HUDEP-2 (cell line): Measurements from ENCODE around the gene GFOD2.

Source experiments
- DNase-seq, 76 experiments: peaks; one replicate each; lab custom pipeline; 2025; ENCODE audit not compliant: unreplicated experiment in 76 of 76; lab: John Stamatoyannopoulos, UW

The GFOD2 gene

DNA sequence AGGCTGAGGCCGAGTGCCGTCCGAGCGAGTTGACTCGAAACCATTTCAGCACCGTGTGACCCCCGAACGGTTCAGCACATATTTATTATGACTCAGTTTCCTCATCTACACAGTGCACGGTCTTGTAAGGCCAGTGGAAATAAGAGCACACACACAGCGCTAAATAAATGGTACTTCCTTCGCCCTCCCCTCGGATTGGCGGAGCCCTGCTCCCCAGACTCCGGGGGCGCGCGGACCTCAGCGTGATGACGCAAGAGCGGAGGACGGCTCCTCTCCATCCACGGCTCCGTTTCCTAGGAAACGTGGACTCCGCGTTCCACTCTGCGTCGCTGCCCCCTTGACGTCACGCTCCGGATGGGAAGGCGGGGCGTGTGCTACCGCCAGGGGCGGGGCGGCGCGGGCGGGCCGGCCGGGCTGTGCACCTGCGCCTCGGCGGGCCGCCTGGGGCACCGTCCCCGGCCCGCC, 58.5 kb downstream of the GFOD2 start, which contains the start of gene PARD6A:
Gene PARD6A, plus strand, starts transcription at position 397 of the 465 bp plus-strand sequence. CDS start 79 bp downstream, outside the sequence.
- peak in 74 of 76 experiments; percentile 48 to 94 (median 85) for DNase-seq

- DNase-seq: peak in 73 of 76 experiments; percentile 51 to 91 (median 82)
These were observed 59.2 kb downstream of the GFOD2 start, which contains the start of gene ACD for GRCh38 chr16:67659675-67660563. Gene ACD, minus strand, starts transcription at chr16:67660260. Its CDS starts 40 bp downstream, at chr16:67660220.

- DNase-seq: no peak
These were observed 60.1 kb downstream of the GFOD2 start for GRCh38 chr16:67658849-67659674.

- no peak for DNase-seq
These were observed 61.2 kb downstream of the GFOD2 start for GRCh38 chr16:67657751-67658518.

GRCh38 chr16:67657017-67657608, 62.0 kb downstream of the GFOD2 start:
- DNase-seq: no peak

DNA sequence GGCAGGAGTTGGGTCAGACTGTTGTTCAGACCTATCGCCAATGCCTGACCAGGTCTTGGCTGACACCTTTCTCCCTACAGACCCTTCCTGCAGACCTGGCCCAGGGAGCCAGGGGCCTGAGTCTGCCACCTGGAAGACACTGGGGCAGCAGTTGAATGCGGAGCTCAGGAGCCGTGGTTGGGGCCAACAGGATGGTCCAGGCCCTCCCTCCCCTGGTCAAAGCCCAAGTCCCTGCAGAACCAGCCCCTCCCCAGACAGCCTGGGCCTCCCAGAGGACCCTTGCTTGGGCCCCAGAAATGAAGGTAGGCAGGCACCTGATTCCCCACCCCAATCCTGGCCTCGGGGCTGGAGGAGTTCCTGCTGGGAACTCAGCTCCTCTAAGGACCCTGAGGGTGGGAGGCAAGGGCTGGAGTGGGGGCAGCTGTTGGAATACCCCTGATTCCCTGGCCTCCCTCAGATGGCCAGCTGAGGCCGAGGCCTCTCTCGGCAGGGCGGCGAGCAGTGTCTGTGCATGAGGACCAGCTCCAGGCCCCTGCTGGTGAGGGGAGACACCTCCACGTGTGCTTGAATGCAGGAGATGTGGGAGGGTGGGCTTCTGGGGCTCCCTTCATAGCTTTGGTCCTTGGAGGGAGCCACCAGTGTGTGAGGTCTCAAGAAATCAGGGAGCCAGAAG, 62.6 kb downstream of the GFOD2 start:
- DNase-seq: no peak

GRCh38 chr16:67655363-67655762, 63.8 kb downstream of the GFOD2 start:
- no peak for DNase-seq

GRCh38 chr16:67654403-67654911, 64.7 kb downstream of the GFOD2 start:
- DNase-seq: no peak

DNA sequence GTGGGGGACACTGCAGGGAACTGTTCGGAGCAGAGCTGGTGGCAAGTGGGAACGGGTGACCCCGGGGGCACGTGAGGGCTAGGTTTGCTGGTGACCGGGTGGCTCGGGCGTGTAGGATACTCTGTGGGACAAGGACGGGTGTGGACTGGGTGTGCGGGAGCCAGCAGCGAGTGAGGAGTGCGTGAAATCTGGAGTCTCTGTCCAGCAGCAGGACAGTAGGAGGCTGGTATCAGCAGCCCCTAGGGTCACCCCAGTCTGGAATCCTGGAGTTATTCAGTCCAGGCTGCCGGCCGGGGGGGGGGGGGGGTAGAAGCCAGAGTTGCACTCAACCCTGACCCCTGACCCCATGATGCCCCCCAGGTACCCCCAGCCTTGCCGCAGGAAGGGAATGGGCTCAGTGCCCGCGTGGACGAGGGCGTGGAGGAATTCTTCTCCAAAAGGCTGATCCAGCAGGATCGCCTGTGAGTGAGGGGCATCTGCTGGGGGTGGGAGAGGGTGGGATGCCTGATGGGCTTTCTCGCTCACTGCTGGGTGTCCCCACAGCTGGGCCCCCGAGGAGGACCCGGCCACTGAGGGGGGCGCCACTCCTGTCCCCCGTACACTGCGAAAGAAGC, 65.2 kb downstream of the GFOD2 start:
- DNase-seq: no peak

DNA sequence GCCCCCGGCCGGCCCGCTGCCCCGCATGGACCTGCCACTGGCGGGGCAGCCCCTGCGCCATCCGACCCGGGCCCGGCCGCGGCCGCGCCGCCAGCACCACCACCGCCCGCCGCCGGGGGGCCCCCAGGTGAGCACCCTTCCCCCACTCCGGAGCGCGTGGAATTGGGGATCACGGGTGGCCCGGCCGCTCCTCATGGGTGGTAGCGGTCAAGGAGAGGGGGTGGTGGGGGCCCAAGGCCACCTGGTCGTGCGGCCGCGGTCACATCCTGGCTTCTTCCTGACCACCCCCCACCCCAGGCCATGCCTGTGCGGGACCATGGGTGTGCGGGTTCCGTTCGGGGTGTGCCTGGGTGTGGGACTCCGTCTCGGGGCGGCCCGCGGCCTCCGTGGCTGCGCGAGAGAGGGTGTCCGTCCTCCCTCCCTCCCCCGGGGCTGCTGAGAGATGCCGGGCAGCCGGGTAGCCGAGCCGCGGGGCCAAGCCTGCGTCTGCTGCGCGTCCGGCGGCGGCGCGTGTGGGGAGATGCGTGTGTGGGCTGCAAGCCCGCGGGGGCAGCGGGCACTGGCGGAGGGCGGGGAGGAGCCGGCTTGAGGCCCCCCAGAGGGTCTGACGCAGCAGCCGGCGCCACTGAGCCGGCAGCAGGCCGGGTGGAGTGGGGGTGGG, 65.9 kb downstream of the GFOD2 start:
- no peak for DNase-seq

GRCh38 chr16:67652578-67653127, 66.5 kb downstream of the GFOD2 start:
- no peak for DNase-seq

- no peak for DNase-seq
These were observed 67.3 kb downstream of the GFOD2 start for GRCh38 chr16:67651847-67652246.

GRCh38 chr16:67651039-67651438, 68.1 kb downstream of the GFOD2 start:
- no peak for DNase-seq

GRCh38 chr16:67650023-67650422, 69.1 kb downstream of the GFOD2 start:
- no peak for DNase-seq

GRCh38 chr16:67649494-67649931, 69.6 kb downstream of the GFOD2 start:
- DNase-seq: no peak

- DNase-seq: no peak
These were observed 70.2 kb downstream of the GFOD2 start for GRCh38 chr16:67648764-67649407.

DNA sequence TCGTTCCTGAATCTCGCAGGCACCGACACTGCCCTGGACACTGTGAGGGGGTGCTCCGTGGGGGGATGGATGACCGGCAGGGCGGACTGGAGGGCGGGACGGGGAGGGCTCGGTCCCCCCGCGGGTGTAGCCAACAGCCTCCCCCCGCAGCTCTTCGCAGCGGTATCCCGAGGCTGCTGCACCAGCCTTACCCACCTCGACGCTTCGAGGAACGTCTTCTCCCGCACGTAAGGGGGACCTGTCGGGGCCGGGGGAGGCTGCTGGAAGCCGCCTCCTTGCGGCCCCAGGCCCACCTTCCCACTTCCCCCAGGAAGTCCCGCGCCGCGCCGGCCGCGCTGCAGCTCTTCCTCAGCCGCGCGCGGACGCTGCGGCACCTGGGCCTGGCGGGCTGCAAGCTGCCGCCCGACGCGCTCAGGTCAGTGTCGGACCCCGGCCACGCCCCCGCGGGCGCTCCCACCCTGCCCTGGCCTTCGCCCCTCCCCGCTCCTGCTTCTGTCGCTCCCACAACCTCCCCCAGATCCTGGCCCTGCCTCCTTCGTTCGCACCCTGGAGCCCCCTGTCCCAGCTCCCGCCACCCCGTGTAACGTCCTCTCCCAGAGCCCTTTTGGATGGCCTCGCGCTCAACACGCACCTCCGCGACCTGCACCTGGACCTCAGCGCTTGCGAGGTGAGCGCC, 70.9 kb downstream of the GFOD2 start:
- no peak for DNase-seq
